Ureter (tissue), 1 donor: Measurements from ENCODE around the gene TMEM205. TPM values are rescaled to one million over a fixed set of nuclear protein-coding genes. Genes with fewer than 3 reads are reported as not detected.
"Not testable (repeated sequence)": the region's sequence is repeated elsewhere in the genome, so short reads cannot be mapped to it uniquely, and the experiment has no call there.

ENCODE experiments used
- DNase-seq: peaks from one replicate; pipeline ENCODE4 v3.0.0-alpha.2; 2020; ENCODE audit warnings: low spot score
- total RNA-seq: library from RNA; stranded (reverse); gene quantifications from one replicate; pipeline ENCODE4 v1.2.4, GENCODE V29; 2023
- donor health status: DM: yes; HTN: yes; CAD: no.

Gene TMEM205
- total RNA-seq, 1 donor from 2014 or later: 185 TPM

- peak; percentile 96 for DNase-seq
These were observed 6.6 kb downstream of the TMEM205 start, which contains the start of gene RAB3D for GRCh38 chr19:11339254-11340098. Gene RAB3D, minus strand, starts transcription at chr19:11339657. Its CDS starts 2,258 bp downstream, at chr19:11337399.

GRCh38 chr19:11338569-11339253 is 7.4 kb downstream of the TMEM205 start:
- no peak for DNase-seq

GRCh38 chr19:11338121-11338520 is 7.9 kb downstream of the TMEM205 start:
- no peak for DNase-seq

GRCh38 chr19:11337080-11337479 is 9.0 kb downstream of the TMEM205 start:
- DNase-seq: no peak

GRCh38 chr19:11335449-11336146 is 10.5 kb downstream of the TMEM205 start:
- DNase-seq: no peak

GRCh38 chr19:11333838-11334237 is 12.2 kb downstream of the TMEM205 start:
- not testable (repeated sequence) for DNase-seq

GRCh38 chr19:11332822-11333221 is 13.2 kb downstream of the TMEM205 start:
- DNase-seq: no peak

GRCh38 chr19:11331502-11331901 is 14.6 kb downstream of the TMEM205 start:
- DNase-seq: no peak

GRCh38 chr19:11330127-11330526 is 15.9 kb downstream of the TMEM205 start:
- DNase-seq: no peak

- DNase-seq: no peak
These were observed 20.5 kb downstream of the TMEM205 start for GRCh38 chr19:11325544-11325943.

GRCh38 chr19:11324748-11325389 is 21.2 kb downstream of the TMEM205 start:
- no peak for DNase-seq

GRCh38 chr19:11324079-11324661 is 21.9 kb downstream of the TMEM205 start:
- DNase-seq: peak; percentile 91

GRCh38 chr19:11323601-11324078 is 22.4 kb downstream of the TMEM205 start:
- no peak for DNase-seq

- no peak for DNase-seq
These were observed 23.6 kb downstream of the TMEM205 start for GRCh38 chr19:11322269-11323024.

- no peak for DNase-seq
These were observed 24.6 kb downstream of the TMEM205 start for GRCh38 chr19:11321191-11322126.

GRCh38 chr19:11320278-11320995 is 25.6 kb downstream of the TMEM205 start:
- not testable (repeated sequence) for DNase-seq

GRCh38 chr19:11306337-11306736 is 39.7 kb downstream of the TMEM205 start:
- no peak for DNase-seq

GRCh38 chr19:11304936-11305335 is 41.1 kb downstream of the TMEM205 start:
- no peak for DNase-seq

GRCh38 chr19:11300811-11301120 is 45.3 kb downstream of the TMEM205 start:
- no peak for DNase-seq
